K562 (cell line): ENCODE results near the gene FXN. TPM values are rescaled to one million over a fixed set of nuclear protein-coding genes. Genes with fewer than 3 reads are reported as not detected.

Experiments used
- ATAC-seq: fragments of 200-7000 bp; cut with Tn5 transposase; 3 replicates; pipeline ENCODE4 v1.9.1; 2020; ENCODE audit warnings: moderate library complexity
- BruUV-seq: library from RNA; stranded (reverse); fragments of 400-500 nt; replicated peaks from 2 replicates; lab custom pipeline; 2021; lab: Mats Ljungman, UMichigan
- CTCF ChIA-PET: fragments of 300-600 bp; formaldehyde crosslinking; extraction: SDS; loops from one replicate; lab custom pipeline; 2021; ENCODE audit warnings: low intra/inter-chr PET ratio; lab: Yijun Ruan, JAX
- POLR2A ChIA-PET: fragments of 300-600, 350-650 bp; sonication (Branson Sonifier 250); formaldehyde crosslinking; extraction: SDS; loops from one replicate; lab custom pipeline; 2021; ENCODE audit warnings: antibody characterized with exemption, inconsistent platforms; lab: Yijun Ruan, JAX
- DNase-seq, 4 experiments: peaks; one replicate each; pipeline versions ENCODE4 v3.0.0 to v3.0.0-alpha.2; 2011 to 2018; ENCODE audit warnings: low spot score in 3 of 4, mixed read lengths in 3 of 4; ENCODE audit errors: extremely low read depth in 1 of 4
- FAIRE-seq: peaks from 2 replicates; lab custom pipeline; 2011; peaks lifted over from hg19 to GRCh38; lab: Jason Lieb, UNC
- H2AFZ ChIP-seq: 2 replicates; pipeline ENCODE4 v1.6.0; 2011; ENCODE audit warnings: low read depth, low read length, control low read depth, inconsistent platforms
- H3K27ac ChIP-seq: fragments of 200-600 bp; 3 replicates; pipeline ENCODE4 v1.8.0; 2011; ENCODE audit warnings: low read depth, mild to moderate bottlenecking, control low read depth, inconsistent platforms, low read length, moderate library complexity, mixed read lengths; ENCODE audit errors: extremely low read depth
- H3K27me3 ChIP-seq, 2 experiments: fragments of 300-600 bp in 1 of 2; 2 replicates in 1 of 2; 3 replicates in 1 of 2; pipeline versions ENCODE4 v1.6.0 to v1.8.0; 2011; ENCODE audit warnings: inconsistent platforms in 2 of 2, low read length in 2 of 2, mild to moderate bottlenecking in 1 of 2, mixed read lengths in 1 of 2, moderate library complexity in 1 of 2; ENCODE audit not compliant: control insufficient read depth in 2 of 2, insufficient read depth in 2 of 2
- H3K36me3 ChIP-seq: fragments of 300-600 bp; 3 replicates; pipeline ENCODE4 v1.8.0; 2011; ENCODE audit warnings: mild to moderate bottlenecking, low read length, inconsistent platforms; ENCODE audit not compliant: control insufficient read depth, insufficient read depth
- H3K4me1 ChIP-seq, 2 experiments: fragments of 200-600 bp in 1 of 2; replicated peaks in 1 of 2; 2 replicates in 1 of 2; 3 replicates in 1 of 2; pipeline versions ENCODE4 v1.5.1 to v1.8.0; 2011; ENCODE audit warnings: inconsistent platforms in 2 of 2, low read length in 2 of 2, mild to moderate bottlenecking in 1 of 2, mixed read lengths in 1 of 2, moderate library complexity in 1 of 2; ENCODE audit not compliant: control insufficient read depth in 2 of 2, insufficient read depth in 2 of 2
- H3K4me2 ChIP-seq: 2 replicates; pipeline ENCODE4 v1.6.1; 2011; ENCODE audit warnings: low read length, control low read depth, inconsistent platforms, mixed read lengths; ENCODE audit not compliant: insufficient read depth
- H3K4me3 ChIP-seq: fragments of 200-600 bp; sonication (generic), shearing (Covaris generic); 2 replicates; pipeline ENCODE4 v1.5.1; 2016; ENCODE audit warnings: control low read depth, inconsistent platforms
- H3K79me2 ChIP-seq: fragments of 200-600 bp; 3 replicates; pipeline ENCODE4 v1.8.0; 2011; ENCODE audit warnings: low read length, inconsistent platforms; ENCODE audit not compliant: control insufficient read depth, insufficient read depth
- H3K9ac ChIP-seq, 2 experiments: 2 replicates each; pipeline versions ENCODE4 v1.6.0 to v1.6.1; 2011; ENCODE audit warnings: low read depth in 2 of 2, low read length in 2 of 2, control low read depth in 1 of 2, inconsistent platforms in 1 of 2, mild to moderate bottlenecking in 1 of 2, mixed read lengths in 1 of 2; ENCODE audit not compliant: insufficient read depth in 1 of 2
- H3K9me1 ChIP-seq: one replicate; pipeline ENCODE4 v1.6.0; 2011; ENCODE audit warnings: inconsistent platforms, mild to moderate bottlenecking, low read length, moderate library complexity; ENCODE audit not compliant: control insufficient read depth, insufficient read depth
- H3K9me3 ChIP-seq: replicated peaks from 2 replicates; pipeline ENCODE4 v1.5.1; 2011; ENCODE audit warnings: low read depth, low read length, inconsistent platforms; ENCODE audit not compliant: control insufficient read depth, insufficient read depth
- H4K20me1 ChIP-seq: replicated peaks from 2 replicates; pipeline ENCODE4 v1.6.1; 2011; ENCODE audit warnings: low read length, inconsistent platforms, mixed read lengths; ENCODE audit not compliant: control insufficient read depth, insufficient read depth
- CHD2 ChIP-seq: IDR thresholded peaks from 2 replicates; pipeline ENCODE4 v1.6.1; 2011; ENCODE audit warnings: low read depth, low read length
- SIRT6 ChIP-seq: IDR thresholded peaks from one replicate; pipeline ENCODE4 v1.6.1; 2012; ENCODE audit warnings: low read depth, mild to moderate bottlenecking, control low read depth, inconsistent platforms, low read length, moderate library complexity
- ZNF717 ChIP-seq: fragments of 250-450 bp; sonication (Bioruptor Pico); IDR thresholded peaks from 2 replicates; pipeline ENCODE4 v1.5.0; 2021
- ZNF764 ChIP-seq: fragments of 250-450 bp; sonication (Bioruptor Pico); IDR thresholded peaks from 2 replicates; pipeline ENCODE4 v1.4.0; 2020; ENCODE audit warnings: low read depth, mild to moderate bottlenecking, moderate library complexity
- WGBS: fragments of 100-300 bp; shearing (Covaris generic); methylation state at CpG from one replicate; pipeline ENCODE4 v1.1.6; 2016; ENCODE audit warnings: low coverage, mixed read lengths; ENCODE audit not compliant: insufficient coverage; ENCODE audit errors: missing lambda C conversion rate; 5-methylcytosine and 5-hydroxymethylcytosine counted together
- in situ Hi-C: fragments of 300-500 bp; cut with MboI; formaldehyde crosslinking; loops from 4 replicates; pipeline ENCODE4 v1.15.0; 2018; ENCODE audit warnings: inconsistent platforms, mixed read lengths
- intact Hi-C: fragments of 100-400 bp; cut with micrococcal nuclease; formaldehyde crosslinking; loops from 2 replicates; pipeline ENCODE4 v1.14.2; 2022
- polyA plus RNA-seq, 8 experiments: library from polyadenylated mRNA; depleted of rRNA in 4 of 8; stranded (reverse) in 5 of 8; unstranded in 3 of 8; fragments of >200 nt; fragmentation: Nextera tagmentation in 2 of 8; fragmentation: Illumina TruSeq in 1 of 8; extraction: Ambion mirVana in 2 of 8; extraction: Trizol in 1 of 8; gene quantifications; 2 replicates each; pipeline versions ENCODE4 v1.2.1 to v1.2.3, GENCODE V29; 2011 to 2014; ENCODE audit warnings: inconsistent platforms in 1 of 8, missing spikeins in 1 of 8
- total RNA-seq, 7 experiments: library from RNA; depleted of rRNA in 6 of 7; stranded (reverse); fragments of >200 nt in 6 of 7; fragmentation: Illumina TruSeq in 2 of 7; extraction: Trizol in 2 of 7; gene quantifications; 2 replicates each; pipeline versions ENCODE4 v1.2.1 to v1.2.3, GENCODE V29; 2011 to 2021; ENCODE audit warnings: low replicate concordance in 1 of 7
- TF ChIP-seq, protein P1 (sequence below): sonication (generic); formaldehyde crosslinking; IDR thresholded peaks from 2 replicates; pipeline ENCODE4 v1.8.1; 2023; ENCODE audit warnings: mild to moderate bottlenecking, missing genetic modification reagents

FXN gene
- total and polyA plus RNA-seq, 9 of the 15 experiments (the other 6 are each of a cell fraction or from before 2014, with no cell fraction given) = 7.6 to 51.5 (median 30.3) TPM

DNA sequence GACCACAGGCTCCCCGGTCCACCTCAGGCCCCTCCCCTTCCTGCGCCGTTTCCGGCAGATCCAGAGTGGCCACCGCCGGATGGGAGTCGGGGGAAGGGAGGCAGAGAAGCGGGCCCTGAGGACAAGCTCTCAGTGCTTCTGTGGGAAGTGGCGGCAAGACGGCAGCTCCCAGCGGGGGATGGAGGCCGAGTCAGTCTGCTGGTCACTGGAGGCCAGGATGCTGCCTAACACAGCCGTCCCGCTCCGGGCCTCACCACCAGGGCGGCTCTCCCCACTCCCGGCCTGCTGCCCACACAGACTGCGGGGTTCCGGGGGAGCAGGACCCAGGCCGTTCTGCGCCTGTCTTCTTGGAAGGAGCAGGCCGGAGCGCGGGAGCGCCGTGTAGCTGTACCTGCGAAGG, 31.4 kb downstream of the FXN start:
- no peak overlapping the region for H3K4me2 ChIP-seq
- intact Hi-C loops = no loop called here
- no peaks in the 10 kb centered on the region for H3K27me3 ChIP-seq
- no peak overlapping the region for H3K27ac ChIP-seq
- no peaks in the 10 kb centered on the region for H3K9me3 ChIP-seq
- no peak overlapping the region for H3K9ac ChIP-seq
- H2AFZ ChIP-seq = no peak overlapping the region
- no peak for ATAC-seq
- no peak for FAIRE-seq
- TF ChIP-seq SIRT6 (no peak), CHD2 (no peak), ZNF717 (CRISPR knock-in tag) (no peak), ZNF764 (CRISPR knock-in tag) (no peak)
- TF ChIP-seq, protein P1, sequence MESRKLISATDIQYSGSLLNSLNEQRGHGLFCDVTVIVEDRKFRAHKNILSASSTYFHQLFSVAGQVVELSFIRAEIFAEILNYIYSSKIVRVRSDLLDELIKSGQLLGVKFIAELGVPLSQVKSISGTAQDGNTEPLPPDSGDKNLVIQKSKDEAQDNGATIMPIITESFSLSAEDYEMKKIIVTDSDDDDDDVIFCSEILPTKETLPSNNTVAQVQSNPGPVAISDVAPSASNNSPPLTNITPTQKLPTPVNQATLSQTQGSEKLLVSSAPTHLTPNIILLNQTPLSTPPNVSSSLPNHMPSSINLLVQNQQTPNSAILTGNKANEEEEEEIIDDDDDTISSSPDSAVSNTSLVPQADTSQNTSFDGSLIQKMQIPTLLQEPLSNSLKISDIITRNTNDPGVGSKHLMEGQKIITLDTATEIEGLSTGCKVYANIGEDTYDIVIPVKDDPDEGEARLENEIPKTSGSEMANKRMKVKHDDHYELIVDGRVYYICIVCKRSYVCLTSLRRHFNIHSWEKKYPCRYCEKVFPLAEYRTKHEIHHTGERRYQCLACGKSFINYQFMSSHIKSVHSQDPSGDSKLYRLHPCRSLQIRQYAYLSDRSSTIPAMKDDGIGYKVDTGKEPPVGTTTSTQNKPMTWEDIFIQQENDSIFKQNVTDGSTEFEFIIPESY = 0 out of 2 replicates have a peak, but pooled peaks have one; percentile 26
- peaks cover 67% of the 10 kb centered on the region; the same call in 2 of the 3 replicates for H3K36me3 ChIP-seq
- no peaks in the 10 kb centered on the region for H3K79me2 ChIP-seq
- H4K20me1 ChIP-seq = no peaks in the 10 kb centered on the region
- in situ Hi-C loops = loop anchor here (25.0 kb wide), 1 partner anchor 470 kb away; no protein-coding TSS in a partner anchor
- peak in 2 of 4 experiments; percentile 19 to 27 for DNase-seq
- no peak overlapping the region for H3K4me3 ChIP-seq
- BruUV-seq = no TSS peak
- POLR2A ChIA-PET = interaction anchor here (0.6 kb wide), 1 partner anchor 104 kb away, joined by 3 read pairs; no protein-coding TSS in a partner anchor
- no peaks in the 10 kb centered on the region for H3K9me1 ChIP-seq
- CTCF ChIA-PET = no interaction called here
- no peaks in the 10 kb centered on the region; a peak in 1 of 5 replicates for H3K4me1 ChIP-seq
- no CpG with 5 or more reads among the region's 27 CpGs for WGBS
